ENCODE data around the gene ADGRL1. TPM values are rescaled to one million over a fixed set of nuclear protein-coding genes. Genes with fewer than 3 reads are reported as not detected.

The ADGRL1 gene
- total RNA-seq, 4 donors from 2014 or later = 0.76 to 3.5 (median 1.2) TPM

DNA sequence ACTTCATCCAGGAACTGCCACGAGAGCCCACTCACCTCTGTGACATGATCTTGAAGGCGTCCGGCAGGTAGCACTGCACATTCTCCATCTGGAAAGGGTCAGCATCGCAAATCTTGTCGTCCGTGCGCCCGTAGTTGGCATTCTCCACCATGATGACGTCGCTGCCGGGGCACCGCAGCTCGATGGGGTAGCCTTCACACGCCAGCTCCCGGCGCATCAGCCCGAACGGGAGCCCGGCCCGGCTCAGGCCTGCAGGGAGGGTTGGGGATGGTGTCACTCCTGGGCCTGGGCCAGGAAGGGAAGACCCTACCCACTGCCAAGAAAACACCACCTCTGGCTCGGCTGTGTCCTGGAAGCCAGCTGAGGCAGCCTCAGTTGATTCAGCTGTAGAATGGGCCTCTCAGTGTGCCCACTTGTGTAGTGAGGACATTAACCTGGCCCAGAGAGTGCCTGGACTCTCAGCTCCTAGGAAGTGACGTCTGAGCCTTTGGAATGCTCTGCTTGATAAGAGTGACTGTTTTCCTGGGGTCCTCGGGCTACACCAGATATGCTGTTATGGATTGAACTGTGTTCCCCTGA lies 28.4 kb downstream of the ADGRL1 start:
- ATAC-seq = no peak
- Histone ChIP-seq H3K4me3 (no peak overlapping the region), H3K4me1 (no peaks in the 10 kb centered on the region), H3K9me3 (no peaks in the 10 kb centered on the region), H3K36me3 (no peaks in the 10 kb centered on the region), H3K27me3 (no peaks in the 10 kb centered on the region), H3K27ac (no peak overlapping the region)
- intact Hi-C loops (cut with DNase I; ENCODE audit: low total_unique reads) (no loop called here), in situ Hi-C loops (cut with MboI; ENCODE audit: low sequenced_read_pairs in 4 of 4) (no loop called here)
- no peak for TF ChIP-seq POLR2A (IDR thresholded peaks at IDR 0.05)
- TF ChIP-seq, protein P1, sequence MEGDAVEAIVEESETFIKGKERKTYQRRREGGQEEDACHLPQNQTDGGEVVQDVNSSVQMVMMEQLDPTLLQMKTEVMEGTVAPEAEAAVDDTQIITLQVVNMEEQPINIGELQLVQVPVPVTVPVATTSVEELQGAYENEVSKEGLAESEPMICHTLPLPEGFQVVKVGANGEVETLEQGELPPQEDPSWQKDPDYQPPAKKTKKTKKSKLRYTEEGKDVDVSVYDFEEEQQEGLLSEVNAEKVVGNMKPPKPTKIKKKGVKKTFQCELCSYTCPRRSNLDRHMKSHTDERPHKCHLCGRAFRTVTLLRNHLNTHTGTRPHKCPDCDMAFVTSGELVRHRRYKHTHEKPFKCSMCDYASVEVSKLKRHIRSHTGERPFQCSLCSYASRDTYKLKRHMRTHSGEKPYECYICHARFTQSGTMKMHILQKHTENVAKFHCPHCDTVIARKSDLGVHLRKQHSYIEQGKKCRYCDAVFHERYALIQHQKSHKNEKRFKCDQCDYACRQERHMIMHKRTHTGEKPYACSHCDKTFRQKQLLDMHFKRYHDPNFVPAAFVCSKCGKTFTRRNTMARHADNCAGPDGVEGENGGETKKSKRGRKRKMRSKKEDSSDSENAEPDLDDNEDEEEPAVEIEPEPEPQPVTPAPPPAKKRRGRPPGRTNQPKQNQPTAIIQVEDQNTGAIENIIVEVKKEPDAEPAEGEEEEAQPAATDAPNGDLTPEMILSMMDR (IDR thresholded peaks at IDR 0.05 in 4 of 5, conservative IDR thresholded peaks at IDR 0.05 in 1 of 5) = no peak
- DNase-seq = no peak

DNA sequence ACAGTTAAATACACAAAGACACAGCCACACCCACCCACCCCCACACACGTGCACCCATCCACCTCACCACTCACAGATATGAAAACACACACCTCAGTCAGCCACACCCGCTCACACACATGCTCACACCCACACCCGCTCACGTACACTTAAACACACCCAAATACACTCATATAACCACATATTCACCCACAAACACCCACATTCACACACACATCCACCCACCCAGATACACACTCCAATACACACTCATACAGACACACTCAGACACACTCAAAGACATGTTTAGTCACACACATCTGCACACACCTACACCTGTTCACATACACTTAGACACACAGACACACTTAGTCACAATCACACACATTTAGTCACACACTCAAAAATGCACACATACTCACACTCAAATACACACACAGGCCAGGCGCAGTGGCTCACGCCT lies 30.6 kb downstream of the ADGRL1 start:
- H3K36me3 ChIP-seq = no peaks in the 10 kb centered on the region
- intact Hi-C loops (cut with DNase I; ENCODE audit: low total_unique reads) (no loop called here), in situ Hi-C loops (cut with MboI; ENCODE audit: low sequenced_read_pairs in 4 of 4) (no loop called here)
- no peaks in the 10 kb centered on the region for H3K9me3 ChIP-seq
- no peaks in the 10 kb centered on the region for H3K4me1 ChIP-seq
- H3K27ac ChIP-seq = no peak overlapping the region
- DNase-seq = no peak
- ATAC-seq = no peak
- H3K4me3 ChIP-seq = no peak overlapping the region
- TF ChIP-seq POLR2A (IDR thresholded peaks at IDR 0.05) = no peak
- TF ChIP-seq, protein P1 (IDR thresholded peaks at IDR 0.05 in 4 of 5, conservative IDR thresholded peaks at IDR 0.05 in 1 of 5) = no peak
- no peaks in the 10 kb centered on the region for H3K27me3 ChIP-seq

DNA sequence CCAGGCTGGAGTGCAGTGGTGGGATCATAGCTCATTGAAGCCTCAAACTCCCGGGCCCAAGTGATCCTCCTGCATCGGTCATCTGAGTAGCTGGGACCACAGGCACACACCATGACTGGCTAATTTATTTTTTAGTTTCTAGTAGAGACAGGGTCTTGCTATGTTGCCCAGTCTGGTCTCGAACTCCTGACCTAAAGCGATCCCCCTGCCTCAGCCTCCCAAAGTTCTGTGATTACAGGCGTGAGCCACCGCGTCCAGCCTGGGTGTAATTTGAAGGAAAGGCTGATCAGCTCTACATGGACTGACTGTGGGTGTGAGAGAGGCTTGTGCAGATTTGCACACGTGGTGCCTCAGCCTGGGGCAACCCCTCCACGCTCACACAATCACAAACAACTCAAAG lies 31.1 kb downstream of the ADGRL1 start:
- DNase-seq = no peak
- no peak for ATAC-seq
- no peaks in the 10 kb centered on the region for H3K36me3 ChIP-seq
- no peaks in the 10 kb centered on the region for H3K27me3 ChIP-seq
- no peak overlapping the region for H3K4me3 ChIP-seq
- H3K9me3 ChIP-seq = no peaks in the 10 kb centered on the region
- no peaks in the 10 kb centered on the region for H3K4me1 ChIP-seq
- in situ Hi-C loops (cut with MboI; ENCODE audit: low sequenced_read_pairs in 4 of 4) (no loop called here), intact Hi-C loops (cut with DNase I; ENCODE audit: low total_unique reads) (no loop called here)
- H3K27ac ChIP-seq = no peak overlapping the region
- TF ChIP-seq POLR2A (IDR thresholded peaks at IDR 0.05) = no peak
- TF ChIP-seq, protein P1 (IDR thresholded peaks at IDR 0.05 in 4 of 5, conservative IDR thresholded peaks at IDR 0.05 in 1 of 5) = no peak

DNA sequence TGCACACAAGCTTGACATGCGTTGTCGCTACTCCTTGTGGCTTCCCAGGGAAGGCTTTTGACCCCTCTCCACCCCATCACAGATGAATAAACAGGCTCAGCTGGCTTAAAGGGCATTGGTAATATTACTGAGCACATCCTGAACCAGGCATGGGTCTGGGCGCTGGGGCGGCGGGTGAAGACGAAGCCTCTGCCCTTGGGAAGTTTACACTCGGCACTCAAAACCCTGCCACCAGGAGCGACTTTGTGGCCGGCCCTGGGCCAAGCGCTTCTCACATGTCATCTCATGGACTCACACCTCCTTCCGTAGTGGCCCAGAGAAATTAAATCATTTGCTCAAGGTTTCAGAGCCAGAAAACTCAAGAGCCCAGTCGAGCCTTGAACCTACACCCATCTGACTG lies 37.0 kb downstream of the ADGRL1 start:
- Histone ChIP-seq H3K36me3 (no peaks in the 10 kb centered on the region), H3K9me3 (no peaks in the 10 kb centered on the region), H3K4me3 (no peak overlapping the region), H3K27me3 (peaks cover 0 to 32% (median 4%) of the 10 kb centered on the region in 3 donors), H3K4me1 (no peaks in the 10 kb centered on the region), H3K27ac (no peak overlapping the region)
- ATAC-seq (no peak), DNase-seq (no peak)
- intact Hi-C loops (cut with DNase I; ENCODE audit: low total_unique reads) (no loop called here), in situ Hi-C loops (cut with MboI; ENCODE audit: low sequenced_read_pairs in 4 of 4) (no loop called here)
- TF ChIP-seq, protein P1 (IDR thresholded peaks at IDR 0.05 in 4 of 5, conservative IDR thresholded peaks at IDR 0.05 in 1 of 5) = no peak
- no peak for TF ChIP-seq POLR2A (IDR thresholded peaks at IDR 0.05)
